Measurements from ENCODE around the gene CDCA8. TPM values are rescaled to one million over a fixed set of nuclear protein-coding genes. Genes with fewer than 3 reads are reported as not detected.
"Not testable (repeated sequence)": the region's sequence is repeated elsewhere in the genome, so short reads cannot be mapped to it uniquely, and the experiment has no call there.

The CDCA8 gene
- polyA plus RNA-seq, 1 experiment, result 28.2 TPM

DNA sequence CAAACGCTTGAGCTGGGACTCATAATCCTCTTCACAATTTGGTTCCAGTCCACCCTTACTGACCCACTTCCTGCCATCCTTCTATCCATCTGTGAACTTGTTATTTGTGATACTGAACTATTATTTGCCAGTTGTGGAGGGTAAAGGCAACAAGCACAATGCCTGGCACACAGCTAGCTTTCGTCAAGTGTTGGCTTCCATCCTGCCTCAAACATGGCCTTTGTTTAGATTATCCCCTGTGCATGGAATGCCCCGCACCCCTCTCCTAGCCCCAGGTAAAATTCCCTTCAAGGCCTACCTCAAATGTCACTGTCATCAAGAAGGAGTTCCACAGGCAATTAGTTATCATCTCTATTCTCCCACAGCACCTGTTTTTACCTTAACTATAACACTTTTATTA lies 11.4 kb upstream of the CDCA8 start:
- Histone ChIP-seq H3K4me3 (ENCODE audit: low read depth, low read length) (no peak overlapping the region), H3K36me3 (ENCODE audit: control insufficient read depth, insufficient read depth, low read length) (peaks cover 10% of the 10 kb centered on the region), H3K27me3 (ENCODE audit: control insufficient read depth, insufficient read depth, low read length) (peaks cover 7% of the 10 kb centered on the region)
- DNase-seq (ENCODE audit: low read depth), result no peak
- ChIA-PET CTCF (interaction anchor here (1.0 to 18.5 kb wide), 8 partner anchors 22 to 226 kb away, joined by 3 to 214 read pairs (median 4); no protein-coding TSS in a partner anchor), POLR2A (interaction anchor here (0.5 kb wide), 1 partner anchor 80 kb away, joined by 6 read pairs; no protein-coding TSS in a partner anchor)
- TF ChIP-seq, protein P1, sequence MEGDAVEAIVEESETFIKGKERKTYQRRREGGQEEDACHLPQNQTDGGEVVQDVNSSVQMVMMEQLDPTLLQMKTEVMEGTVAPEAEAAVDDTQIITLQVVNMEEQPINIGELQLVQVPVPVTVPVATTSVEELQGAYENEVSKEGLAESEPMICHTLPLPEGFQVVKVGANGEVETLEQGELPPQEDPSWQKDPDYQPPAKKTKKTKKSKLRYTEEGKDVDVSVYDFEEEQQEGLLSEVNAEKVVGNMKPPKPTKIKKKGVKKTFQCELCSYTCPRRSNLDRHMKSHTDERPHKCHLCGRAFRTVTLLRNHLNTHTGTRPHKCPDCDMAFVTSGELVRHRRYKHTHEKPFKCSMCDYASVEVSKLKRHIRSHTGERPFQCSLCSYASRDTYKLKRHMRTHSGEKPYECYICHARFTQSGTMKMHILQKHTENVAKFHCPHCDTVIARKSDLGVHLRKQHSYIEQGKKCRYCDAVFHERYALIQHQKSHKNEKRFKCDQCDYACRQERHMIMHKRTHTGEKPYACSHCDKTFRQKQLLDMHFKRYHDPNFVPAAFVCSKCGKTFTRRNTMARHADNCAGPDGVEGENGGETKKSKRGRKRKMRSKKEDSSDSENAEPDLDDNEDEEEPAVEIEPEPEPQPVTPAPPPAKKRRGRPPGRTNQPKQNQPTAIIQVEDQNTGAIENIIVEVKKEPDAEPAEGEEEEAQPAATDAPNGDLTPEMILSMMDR (IDR thresholded peaks at IDR 0.05; ENCODE audit: insufficient read depth, low read depth, low read length), result no peak

GRCh38 chr1:37682334-37682987 lies 9.9 kb upstream of the CDCA8 start:
- ChIA-PET POLR2A (no interaction called here), CTCF (interaction anchor here (0.6 to 18.5 kb wide), 37 partner anchors 9 to 1166 kb away, joined by 3 to 214 read pairs (median 3); partner anchors contain the start of genes CDCA8, GNL2 and RSPO1)
- TF ChIP-seq, protein P1 (IDR thresholded peaks at IDR 0.05; ENCODE audit: insufficient read depth, low read depth, low read length), result peak; percentile 85
- H3K36me3 ChIP-seq (ENCODE audit: control insufficient read depth, insufficient read depth, low read length), result peaks cover 14% of the 10 kb centered on the region
- H3K4me3 ChIP-seq (ENCODE audit: low read depth, low read length), result no peak overlapping the region
- DNase-seq (ENCODE audit: low read depth), result no peak
- H3K27me3 ChIP-seq (ENCODE audit: control insufficient read depth, insufficient read depth, low read length), result peaks cover 4% of the 10 kb centered on the region

DNA sequence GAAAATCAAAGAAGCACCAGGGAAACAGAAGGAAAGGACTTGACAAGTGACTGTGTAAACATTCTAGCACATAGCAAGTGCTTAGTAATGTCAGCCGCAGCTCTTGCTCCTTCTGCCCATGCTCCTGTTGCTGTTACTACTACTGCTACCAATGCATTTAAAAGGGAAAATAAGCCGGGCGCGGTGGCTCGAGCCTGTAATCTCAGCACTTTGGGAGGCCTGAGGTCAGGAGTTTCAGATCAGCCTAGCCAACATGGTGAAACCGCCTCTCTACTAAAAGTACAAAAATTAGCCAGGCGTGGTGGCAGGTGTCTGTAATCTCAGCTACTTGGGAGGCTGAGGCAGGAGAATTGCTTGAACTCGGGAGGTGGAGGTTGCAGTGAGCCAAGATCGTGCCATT lies 8.1 kb upstream of the CDCA8 start:
- POLR2A ChIA-PET, result interaction anchor here (0.5 kb wide), 1 partner anchor 122 kb away, joined by 3 read pairs; no protein-coding TSS in a partner anchor
- H3K36me3 ChIP-seq (ENCODE audit: control insufficient read depth, insufficient read depth, low read length), result peaks cover 15% of the 10 kb centered on the region
- not testable (repeated sequence) for H3K4me3 ChIP-seq (ENCODE audit: low read depth, low read length); DNase-seq (ENCODE audit: low read depth); H3K27me3 ChIP-seq (ENCODE audit: control insufficient read depth, insufficient read depth, low read length)
- CTCF ChIA-PET, result interaction anchor here (0.7 to 18.5 kb wide), 5 partner anchors 12 to 1108 kb away, joined by 3 to 214 read pairs (median 18); no protein-coding TSS in a partner anchor

DNA sequence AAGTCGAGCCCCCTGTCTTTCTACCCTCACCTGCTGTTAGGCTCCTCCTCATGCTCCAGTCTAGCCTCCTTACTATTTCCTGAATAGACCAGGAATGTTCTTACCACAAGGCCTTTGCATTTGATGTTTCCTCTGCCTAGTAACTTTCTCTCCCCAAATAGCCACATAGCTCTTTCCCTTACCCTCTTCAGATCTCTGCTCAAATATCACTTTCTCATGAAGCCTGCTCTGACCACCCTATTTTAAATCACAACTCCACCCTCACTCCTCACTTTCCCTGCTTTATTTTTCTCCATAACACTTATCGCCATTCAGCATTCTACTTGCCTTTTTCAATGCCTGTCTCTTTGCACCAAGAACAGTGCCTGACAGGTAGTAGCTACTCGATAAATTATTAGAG lies 6.6 kb upstream of the CDCA8 start:
- H3K36me3 ChIP-seq (ENCODE audit: control insufficient read depth, insufficient read depth, low read length), result peaks cover 15% of the 10 kb centered on the region
- H3K4me3 ChIP-seq (ENCODE audit: low read depth, low read length), result no peak overlapping the region
- H3K27me3 ChIP-seq (ENCODE audit: control insufficient read depth, insufficient read depth, low read length), result no peaks in the 10 kb centered on the region
- no peak for DNase-seq (ENCODE audit: low read depth)
- CTCF ChIA-PET, result interaction anchor here (4.4 to 18.5 kb wide), 2 partner anchors 14 to 83 kb away, joined by 18 to 214 read pairs; no protein-coding TSS in a partner anchor
- TF ChIP-seq, protein P1 (IDR thresholded peaks at IDR 0.05; ENCODE audit: insufficient read depth, low read depth, low read length), result no peak
- POLR2A ChIA-PET, result no interaction called here

DNA sequence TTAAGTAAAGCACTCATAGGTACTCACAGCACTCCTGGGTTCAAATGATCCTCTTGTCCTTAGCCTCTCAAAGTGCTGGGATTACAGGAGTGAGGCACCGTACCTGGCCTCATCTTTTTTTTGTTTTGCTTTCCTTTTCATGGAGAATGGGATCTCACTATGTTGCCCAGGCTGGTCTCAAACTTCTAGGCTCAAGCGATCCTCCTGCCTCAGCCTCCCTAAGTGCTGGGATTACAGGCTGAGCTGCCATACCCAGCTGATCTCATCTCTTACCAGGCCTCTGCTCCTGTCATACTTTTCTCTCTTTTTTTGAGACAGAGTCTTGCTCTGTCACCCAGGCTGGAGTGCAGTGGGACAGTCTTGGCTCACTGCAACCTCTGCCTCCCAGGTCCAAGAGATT lies 4.6 kb upstream of the CDCA8 start:
- CTCF ChIA-PET, result interaction anchor here (0.7 to 18.5 kb wide), 2 partner anchors 22 to 85 kb away, joined by 3 to 214 read pairs; no protein-coding TSS in a partner anchor
- H3K27me3 ChIP-seq (ENCODE audit: control insufficient read depth, insufficient read depth, low read length); H3K4me3 ChIP-seq (ENCODE audit: low read depth, low read length); POLR2A ChIA-PET; DNase-seq (ENCODE audit: low read depth): not testable (repeated sequence)
- peaks cover 12% of the 10 kb centered on the region for H3K36me3 ChIP-seq (ENCODE audit: control insufficient read depth, insufficient read depth, low read length)

GRCh38 chr1:37688926-37689325 lies 3.4 kb upstream of the CDCA8 start:
- ChIA-PET POLR2A (no interaction called here), CTCF (interaction anchor here (0.9 to 18.5 kb wide), 4 partner anchors 86 to 234 kb away, joined by 3 to 214 read pairs (median 4); partner anchors contain the start of gene YRDC)
- Histone ChIP-seq H3K36me3 (ENCODE audit: control insufficient read depth, insufficient read depth, low read length) (peaks cover 9% of the 10 kb centered on the region), H3K4me3 (ENCODE audit: low read depth, low read length) (peak overlapping the region; percentile 65; the same call in 1 of the 2 replicates), H3K27me3 (ENCODE audit: control insufficient read depth, insufficient read depth, low read length) (no peaks in the 10 kb centered on the region)
- TF ChIP-seq, protein P1 (IDR thresholded peaks at IDR 0.05; ENCODE audit: insufficient read depth, low read depth, low read length), result no peak
- no peak for DNase-seq (ENCODE audit: low read depth)

Data from BJ (cell line).